K562 (cell line): ENCODE measurements around the gene LIG3. TPM values are rescaled to one million over a fixed set of nuclear protein-coding genes. Genes with fewer than 3 reads are reported as not detected.

Experiments
- AFF1 ChIP-seq, 2 experiments: fragments of 450-650 bp; IDR thresholded peaks; 2 replicates each; pipeline ENCODE4 v1.6.1; 2018; ENCODE audit warnings: mild to moderate bottlenecking in 2 of 2, low read depth in 1 of 2; ENCODE audit not compliant: partially characterized antibody in 2 of 2
- BCLAF1 ChIP-seq, 2 experiments: fragments of 450-650 bp in 1 of 2; IDR thresholded peaks; 2 replicates each; pipeline ENCODE4 v1.6.1; 2011 to 2017; ENCODE audit warnings: low read depth in 2 of 2, antibody characterized with exemption in 1 of 2, borderline replicate concordance in 1 of 2, low read length in 1 of 2, mild to moderate bottlenecking in 1 of 2, mixed read lengths in 1 of 2; ENCODE audit not compliant: control insufficient read depth in 1 of 2
- CBFA2T2 ChIP-seq: fragments of 450-650 bp; conservative IDR thresholded peaks from 2 replicates; pipeline ENCODE4 v1.6.1; 2017; ENCODE audit warnings: mild to moderate bottlenecking
- CBFA2T3 ChIP-seq: fragments of 450-650 bp; IDR thresholded peaks from 2 replicates; pipeline ENCODE4 v1.6.1; 2017
- E2F1 ChIP-seq: sonication (generic); formaldehyde crosslinking; IDR thresholded peaks from 2 replicates; pipeline ENCODE4 v1.8.1; 2023; ENCODE audit warnings: mild to moderate bottlenecking, missing genetic modification reagents, moderate library complexity
- ELF4 ChIP-seq: fragments of 450-650 bp; formaldehyde crosslinking; IDR thresholded peaks from 2 replicates; pipeline ENCODE4 v1.4.0; 2022; ENCODE audit warnings: missing genetic modification characterization
- ETV6 ChIP-seq, 3 experiments: fragments of 150-350 bp in 1 of 3; sonication (generic) in 1 of 3; formaldehyde crosslinking in 1 of 3; IDR thresholded peaks; 2 replicates each; pipeline versions ENCODE4 v1.6.1 to v1.8.0; 2014 to 2022; ENCODE audit warnings: borderline replicate concordance in 2 of 3, low read depth in 2 of 3, antibody characterized with exemption in 1 of 3, low read length in 1 of 3, mild to moderate bottlenecking in 1 of 3, missing genetic modification reagents in 1 of 3
- HMGN3 ChIP-seq: IDR thresholded peaks from 2 replicates; pipeline ENCODE4 v1.6.1; 2011; ENCODE audit warnings: borderline replicate concordance, low read depth, mild to moderate bottlenecking, mixed read lengths, low read length; ENCODE audit not compliant: insufficient read length; ENCODE audit errors: extremely low read depth
- KAT2B ChIP-seq: IDR thresholded peaks from one replicate; pipeline ENCODE4 v1.6.1; 2012; ENCODE audit warnings: low read depth, mild to moderate bottlenecking, control low read depth, inconsistent platforms, low read length, moderate library complexity
- KDM1A ChIP-seq, 2 experiments: fragments of 450-650 bp; IDR thresholded peaks; 2 replicates each; pipeline ENCODE4 v1.6.1; 2016; ENCODE audit warnings: mild to moderate bottlenecking in 2 of 2
- NCOA2 ChIP-seq, 2 experiments: fragments of 450-650 bp; IDR thresholded peaks; 2 replicates each; pipeline ENCODE4 v1.6.1; 2018; ENCODE audit warnings: mild to moderate bottlenecking in 2 of 2, moderate library complexity in 1 of 2; ENCODE audit not compliant: partially characterized antibody in 2 of 2
- SIRT6 ChIP-seq: IDR thresholded peaks from one replicate; pipeline ENCODE4 v1.6.1; 2012; ENCODE audit warnings: low read depth, mild to moderate bottlenecking, control low read depth, inconsistent platforms, low read length, moderate library complexity
- polyA plus RNA-seq, 8 experiments: library from polyadenylated mRNA; depleted of rRNA in 4 of 8; stranded (reverse) in 5 of 8; unstranded in 3 of 8; fragments of >200 nt; fragmentation: Nextera tagmentation in 2 of 8; fragmentation: Illumina TruSeq in 1 of 8; extraction: Ambion mirVana in 2 of 8; extraction: Trizol in 1 of 8; gene quantifications; 2 replicates each; pipeline versions ENCODE4 v1.2.1 to v1.2.3, GENCODE V29; 2011 to 2014; ENCODE audit warnings: inconsistent platforms in 1 of 8, missing spikeins in 1 of 8
- total RNA-seq, 7 experiments: library from RNA; depleted of rRNA in 6 of 7; stranded (reverse); fragments of >200 nt in 6 of 7; fragmentation: Illumina TruSeq in 2 of 7; extraction: Trizol in 2 of 7; gene quantifications; 2 replicates each; pipeline versions ENCODE4 v1.2.1 to v1.2.3, GENCODE V29; 2011 to 2021; ENCODE audit warnings: low replicate concordance in 1 of 7

Gene LIG3
- total and polyA plus RNA-seq, 9 of the 15 experiments (the other 6 are each of a cell fraction or from before 2014, with no cell fraction given), result 7.6 to 75.0 (median 43.0) TPM

- TF ChIP-seq E2F1 (CRISPR knock-in tag) (no peak), CBFA2T3 (peak; percentile 89), HMGN3 (no peak), KAT2B (no peak), SIRT6 (no peak), CBFA2T2 (peak; percentile 75), BCLAF1 (IDR thresholded peaks at IDR 0.05; ENCODE audit: borderline replicate concordance in 1 of 2, control insufficient read depth in 1 of 2, low read depth in 2 of 2, low read length in 1 of 2) (no peak), ETV6 (IDR thresholded peaks at IDR 0.05; ENCODE audit: borderline replicate concordance in 1 of 2, low read depth in 2 of 2, low read length in 1 of 2) (peak in 1 of 2 experiments; percentile 71; a peak in 1 of 4 replicates), ETV6 (CRISPR knock-in tag; IDR thresholded peaks at IDR 0.05; ENCODE audit: borderline replicate concordance) (no peak), AFF1 (IDR thresholded peaks at IDR 0.05; ENCODE audit: low read depth in 1 of 2, partially characterized antibody in 2 of 2) (no peak), NCOA2 (IDR thresholded peaks at IDR 0.05; ENCODE audit: partially characterized antibody in 2 of 2) (no peak), KDM1A (IDR thresholded peaks at IDR 0.05) (peak in 1 of 2 experiments; percentile 47; a peak in 1 of 4 replicates), ELF4 (CRISPR knock-in tag) (no peak)
- TF ChIP-seq, all 486 proteins: peak for 36
Measured at GRCh38 chr17:34988644-34989043, 8.3 kb downstream of the LIG3 start (continued).
